LNCAP (cell line): ENCODE results near the gene DDIT4.

Experiments used
- CTCF ChIP-seq: fragments of 450-650 bp; IDR thresholded peaks from 2 replicates; pipeline ENCODE4 v1.5.1; 2017; ENCODE audit warnings: mild to moderate bottlenecking

The DDIT4 gene

GRCh38 chr10:72292223-72292691 lies 18.5 kb downstream of the DDIT4 start:
- no peak for TF ChIP-seq CTCF

GRCh38 chr10:72295330-72295910 lies 21.7 kb downstream of the DDIT4 start:
- no peak for TF ChIP-seq CTCF

- no peak for TF ChIP-seq CTCF
Measured at GRCh38 chr10:72297281-72297804, 23.6 kb downstream of the DDIT4 start.

GRCh38 chr10:72297805-72298591 lies 24.3 kb downstream of the DDIT4 start:
- TF ChIP-seq CTCF, result no peak

GRCh38 chr10:72298592-72299519 lies 25.1 kb downstream of the DDIT4 start:
- TF ChIP-seq CTCF, result no peak

- no peak for TF ChIP-seq CTCF
Measured at GRCh38 chr10:72303424-72304128, 29.9 kb downstream of the DDIT4 start.
